Lung (tissue), 12 donors: ENCODE measurements around the gene CNGA3. TPM values are rescaled to one million over a fixed set of nuclear protein-coding genes. Genes with fewer than 3 reads are reported as not detected.

Experiments
- ATAC-seq: fragments of 200-7000 bp; cut with Tn5 transposase; one replicate; pipeline ENCODE4 v1.9.1; 2020; ENCODE audit warnings: moderate number of reproducible peaks; ENCODE audit not compliant: insufficient read depth, low FRiP score
- DNase-seq, 3 donors: peaks; one replicate each; pipeline ENCODE4 v3.0.0-alpha.2; 2013 to 2017
- H3K27ac ChIP-seq, 2 donors: one replicate each; pipeline ENCODE4 v1.5.1; 2013; ENCODE audit warnings: mild to moderate bottlenecking in 2 of 2, moderate library complexity in 2 of 2, control low read depth in 1 of 2, inconsistent platforms in 1 of 2, low read depth in 1 of 2, low read length in 1 of 2
- H3K27me3 ChIP-seq, 3 donors: one replicate each; pipeline ENCODE4 v1.5.1; 2013; ENCODE audit warnings: low read length in 2 of 3; ENCODE audit not compliant: control insufficient read depth in 3 of 3, insufficient read depth in 3 of 3
- H3K36me3 ChIP-seq, 4 donors: one replicate each; pipeline ENCODE4 v1.5.1; 2013; ENCODE audit warnings: low read length in 4 of 4, mild to moderate bottlenecking in 1 of 4, moderate library complexity in 1 of 4; ENCODE audit not compliant: control insufficient read depth in 4 of 4, insufficient read depth in 4 of 4
- H3K4me1 ChIP-seq, 5 donors: one replicate each; pipeline ENCODE4 v1.5.1; 2013; ENCODE audit warnings: low read length in 5 of 5, mild to moderate bottlenecking in 2 of 5, moderate library complexity in 1 of 5; ENCODE audit not compliant: control insufficient read depth in 5 of 5, insufficient read depth in 5 of 5
- H3K4me3 ChIP-seq: one replicate; pipeline ENCODE4 v1.5.1; 2013; ENCODE audit warnings: mild to moderate bottlenecking, control low read depth, moderate library complexity
- H3K9ac ChIP-seq, 2 donors: one replicate each; pipeline ENCODE4 v1.5.1; 2013; ENCODE audit warnings: low read length in 2 of 2, control low read depth in 1 of 2; ENCODE audit not compliant: insufficient read depth in 1 of 2
- H3K9me3 ChIP-seq, 4 donors: one replicate each; pipeline ENCODE4 v1.5.1; 2013; ENCODE audit warnings: low read length in 3 of 4, mild to moderate bottlenecking in 1 of 4, moderate library complexity in 1 of 4; ENCODE audit not compliant: control insufficient read depth in 4 of 4, insufficient read depth in 3 of 4
- WGBS, 2 donors: extraction: QIAGEN DNeasy Blood & Tissue Kit; methylation state at CpG; one replicate each; pipeline ENCODE4 v1.1.7; 2013; 5-methylcytosine and 5-hydroxymethylcytosine counted together
- polyA plus RNA-seq, 2 donors: library from polyadenylated mRNA; stranded (reverse); fragments of 200-250 nt; gene quantifications; one replicate each; pipeline ENCODE4 v1.2.1, GENCODE V29; 2013
- total RNA-seq, 2 donors: library from RNA; depleted of rRNA in 1 of 2; stranded (reverse); fragments of >200 nt in 1 of 2; gene quantifications; one replicate each; pipeline ENCODE4 v1.2.1, GENCODE V29; 2014 to 2021
- TF ChIP-seq, protein P1 (sequence below): IDR thresholded peaks from 2 replicates; pipeline ENCODE4 v1.5.1; 2012; ENCODE audit warnings: mild to moderate bottlenecking; ENCODE audit errors: control extremely low read depth, extremely low read depth
- donor health status: control.
- donor health status: control.
- donor health status: Bipolar disorder and iron deficiency.
- donor health status: healthy.
- donor health status: DM: yes; HTN: yes; CAD: no.

CNGA3 gene
- total and polyA plus RNA-seq, 4 donors = 0.06 to 0.40 (median 0.18) TPM

DNA sequence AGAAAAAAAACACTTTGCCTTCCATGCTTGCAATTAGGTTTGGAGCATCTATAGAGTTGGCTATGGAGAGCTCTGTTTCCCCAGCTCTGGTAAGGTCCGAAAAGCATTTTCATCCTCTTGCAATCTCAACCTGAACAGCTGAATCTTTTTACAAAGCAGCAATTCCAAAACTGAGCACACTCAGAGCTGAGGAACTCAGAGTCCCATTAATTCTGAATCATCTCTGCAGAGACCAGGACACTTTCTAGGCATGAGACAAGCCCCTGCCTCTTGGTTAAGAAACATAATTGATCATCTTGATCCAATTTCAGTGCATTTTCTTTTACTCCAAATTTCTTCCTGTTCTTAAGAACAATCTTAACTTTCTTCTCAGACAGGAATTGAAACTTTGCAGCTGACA, 4.2 kb downstream of the CNGA3 start:
- Histone ChIP-seq H3K27me3 (peaks cover 4 to 55% (median 36%) of the 10 kb centered on the region in 3 donors), H3K27ac (no peak overlapping the region), H3K4me1 (peaks cover 0 to 6% (median 0%) of the 10 kb centered on the region in 5 donors), H3K9ac (no peak overlapping the region), H3K9me3 (peaks cover 0 to 15% (median 0%) of the 10 kb centered on the region in 4 donors), H3K36me3 (no peaks in the 10 kb centered on the region), H3K4me3 (no peak overlapping the region)
- no peak for ATAC-seq
- DNase-seq = no peak
- TF ChIP-seq, protein P1, sequence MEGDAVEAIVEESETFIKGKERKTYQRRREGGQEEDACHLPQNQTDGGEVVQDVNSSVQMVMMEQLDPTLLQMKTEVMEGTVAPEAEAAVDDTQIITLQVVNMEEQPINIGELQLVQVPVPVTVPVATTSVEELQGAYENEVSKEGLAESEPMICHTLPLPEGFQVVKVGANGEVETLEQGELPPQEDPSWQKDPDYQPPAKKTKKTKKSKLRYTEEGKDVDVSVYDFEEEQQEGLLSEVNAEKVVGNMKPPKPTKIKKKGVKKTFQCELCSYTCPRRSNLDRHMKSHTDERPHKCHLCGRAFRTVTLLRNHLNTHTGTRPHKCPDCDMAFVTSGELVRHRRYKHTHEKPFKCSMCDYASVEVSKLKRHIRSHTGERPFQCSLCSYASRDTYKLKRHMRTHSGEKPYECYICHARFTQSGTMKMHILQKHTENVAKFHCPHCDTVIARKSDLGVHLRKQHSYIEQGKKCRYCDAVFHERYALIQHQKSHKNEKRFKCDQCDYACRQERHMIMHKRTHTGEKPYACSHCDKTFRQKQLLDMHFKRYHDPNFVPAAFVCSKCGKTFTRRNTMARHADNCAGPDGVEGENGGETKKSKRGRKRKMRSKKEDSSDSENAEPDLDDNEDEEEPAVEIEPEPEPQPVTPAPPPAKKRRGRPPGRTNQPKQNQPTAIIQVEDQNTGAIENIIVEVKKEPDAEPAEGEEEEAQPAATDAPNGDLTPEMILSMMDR = no peak
- WGBS, 2 donors = 89 to 90% methylated on average over 1 of the region's 1 CpG

DNA sequence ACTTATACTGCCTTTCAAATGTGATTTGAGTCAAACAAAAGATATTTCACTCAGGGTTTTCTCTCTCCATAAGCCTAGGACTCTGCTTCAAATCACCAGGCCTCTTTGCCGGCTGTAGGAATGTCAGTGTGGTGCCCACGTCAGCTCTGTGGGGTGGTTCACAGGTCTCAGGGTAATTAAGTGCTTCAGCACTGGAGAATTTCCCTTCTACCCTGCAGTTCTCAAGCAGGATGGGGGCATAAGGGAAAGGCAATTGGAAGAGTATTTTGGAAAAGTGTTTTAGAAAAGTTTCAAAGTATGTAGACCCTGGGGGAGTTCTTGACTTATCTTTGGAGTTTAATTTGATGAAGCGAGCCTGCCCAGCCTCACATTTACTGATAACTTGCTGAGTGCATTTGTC, 9.6 kb downstream of the CNGA3 start:
- H3K9ac ChIP-seq = no peak overlapping the region
- 55 to 59% methylated on average over 3 of the region's 3 CpGs for WGBS, 2 donors
- peaks cover 2% of the 10 kb centered on the region in 3 donors for H3K27me3 ChIP-seq
- no peaks in the 10 kb centered on the region for H3K36me3 ChIP-seq
- H3K9me3 ChIP-seq = peaks cover 0 to 5% (median 0%) of the 10 kb centered on the region in 4 donors
- no peak overlapping the region for H3K27ac ChIP-seq
- no peak overlapping the region for H3K4me3 ChIP-seq
- ATAC-seq = no peak
- H3K4me1 ChIP-seq = no peaks in the 10 kb centered on the region
- no peak for DNase-seq
- TF ChIP-seq, protein P1 = no peak

- Histone ChIP-seq H3K27ac (no peak overlapping the region), H3K9me3 (peaks cover 0 to 4% (median 0%) of the 10 kb centered on the region in 4 donors), H3K4me1 (no peaks in the 10 kb centered on the region), H3K9ac (no peak overlapping the region), H3K4me3 (no peak overlapping the region), H3K36me3 (no peaks in the 10 kb centered on the region), H3K27me3 (peaks cover 0 to 2% (median 0%) of the 10 kb centered on the region in 3 donors)
- DNase-seq (peak in 1 of 3 donors; percentile 14), ATAC-seq (peak; percentile 65)
- 70 to 93% methylated on average over 7 of the region's 7 CpGs for WGBS, 2 donors
- TF ChIP-seq, protein P1 = no peak
Measured at GRCh38 chr2:98356729-98357128, 10.5 kb downstream of the CNGA3 start.

DNA sequence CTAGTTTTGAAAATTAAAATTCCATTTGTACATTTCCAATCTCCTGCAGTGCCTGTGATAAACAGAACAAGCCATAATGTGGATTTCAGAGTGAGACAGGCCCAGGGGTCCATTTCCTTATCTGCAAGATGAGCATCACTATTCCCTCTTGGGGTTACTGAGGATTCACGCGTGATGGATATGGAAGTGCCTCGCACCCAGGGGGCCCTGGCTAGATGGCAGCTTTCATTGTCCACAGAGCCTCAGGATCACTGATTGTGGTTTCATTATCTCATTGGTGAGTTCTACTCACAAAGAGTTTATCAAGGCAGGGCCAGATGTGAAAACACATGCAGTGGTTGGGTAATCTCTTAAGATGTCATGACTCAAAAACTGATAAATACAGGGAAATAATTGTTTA, 11.6 kb downstream of the CNGA3 start:
- H3K9ac ChIP-seq = no peak overlapping the region
- 82 to 96% methylated on average over 3 of the region's 3 CpGs for WGBS, 2 donors
- TF ChIP-seq, protein P1 = no peak

More for the DNA sequence above, 11.6 kb downstream of the CNGA3 start:
- Histone ChIP-seq H3K27ac (no peak overlapping the region), H3K4me3 (no peak overlapping the region), H3K4me1 (no peaks in the 10 kb centered on the region), H3K36me3 (no peaks in the 10 kb centered on the region), H3K27me3 (peaks cover 0 to 2% (median 0%) of the 10 kb centered on the region in 3 donors), H3K9me3 (peaks cover 0 to 4% (median 0%) of the 10 kb centered on the region in 4 donors)
- no peak for DNase-seq
- ATAC-seq = no peak
